ENCODE measurements around the gene SMU1.

DNA sequence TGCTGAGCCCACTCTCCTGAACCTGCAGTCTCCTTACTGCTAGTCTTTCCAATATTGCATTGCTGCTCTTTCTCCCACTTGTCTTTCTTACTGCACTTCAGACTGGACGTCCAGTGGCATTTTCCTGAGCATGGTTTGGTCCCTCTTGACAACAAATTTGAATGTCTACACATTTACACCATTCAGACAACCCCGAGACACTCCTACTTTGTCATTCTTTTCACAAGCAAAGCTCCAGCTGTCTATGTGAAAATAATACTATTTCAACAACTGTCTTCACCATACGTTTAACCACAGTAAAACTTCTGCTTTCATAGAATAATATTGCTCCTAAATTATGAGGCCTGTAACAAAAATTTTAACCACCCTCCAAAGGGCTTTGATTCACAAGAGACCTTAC lies 64.6 kb downstream of the SMU1 start:
- TF ChIP-seq, protein P1, sequence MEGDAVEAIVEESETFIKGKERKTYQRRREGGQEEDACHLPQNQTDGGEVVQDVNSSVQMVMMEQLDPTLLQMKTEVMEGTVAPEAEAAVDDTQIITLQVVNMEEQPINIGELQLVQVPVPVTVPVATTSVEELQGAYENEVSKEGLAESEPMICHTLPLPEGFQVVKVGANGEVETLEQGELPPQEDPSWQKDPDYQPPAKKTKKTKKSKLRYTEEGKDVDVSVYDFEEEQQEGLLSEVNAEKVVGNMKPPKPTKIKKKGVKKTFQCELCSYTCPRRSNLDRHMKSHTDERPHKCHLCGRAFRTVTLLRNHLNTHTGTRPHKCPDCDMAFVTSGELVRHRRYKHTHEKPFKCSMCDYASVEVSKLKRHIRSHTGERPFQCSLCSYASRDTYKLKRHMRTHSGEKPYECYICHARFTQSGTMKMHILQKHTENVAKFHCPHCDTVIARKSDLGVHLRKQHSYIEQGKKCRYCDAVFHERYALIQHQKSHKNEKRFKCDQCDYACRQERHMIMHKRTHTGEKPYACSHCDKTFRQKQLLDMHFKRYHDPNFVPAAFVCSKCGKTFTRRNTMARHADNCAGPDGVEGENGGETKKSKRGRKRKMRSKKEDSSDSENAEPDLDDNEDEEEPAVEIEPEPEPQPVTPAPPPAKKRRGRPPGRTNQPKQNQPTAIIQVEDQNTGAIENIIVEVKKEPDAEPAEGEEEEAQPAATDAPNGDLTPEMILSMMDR (IDR thresholded peaks at IDR 0.05): no peak
- TF ChIP-seq POLR2A (IDR thresholded peaks at IDR 0.05): no peak
